ENCODE data around the gene AJM1.

DNA sequence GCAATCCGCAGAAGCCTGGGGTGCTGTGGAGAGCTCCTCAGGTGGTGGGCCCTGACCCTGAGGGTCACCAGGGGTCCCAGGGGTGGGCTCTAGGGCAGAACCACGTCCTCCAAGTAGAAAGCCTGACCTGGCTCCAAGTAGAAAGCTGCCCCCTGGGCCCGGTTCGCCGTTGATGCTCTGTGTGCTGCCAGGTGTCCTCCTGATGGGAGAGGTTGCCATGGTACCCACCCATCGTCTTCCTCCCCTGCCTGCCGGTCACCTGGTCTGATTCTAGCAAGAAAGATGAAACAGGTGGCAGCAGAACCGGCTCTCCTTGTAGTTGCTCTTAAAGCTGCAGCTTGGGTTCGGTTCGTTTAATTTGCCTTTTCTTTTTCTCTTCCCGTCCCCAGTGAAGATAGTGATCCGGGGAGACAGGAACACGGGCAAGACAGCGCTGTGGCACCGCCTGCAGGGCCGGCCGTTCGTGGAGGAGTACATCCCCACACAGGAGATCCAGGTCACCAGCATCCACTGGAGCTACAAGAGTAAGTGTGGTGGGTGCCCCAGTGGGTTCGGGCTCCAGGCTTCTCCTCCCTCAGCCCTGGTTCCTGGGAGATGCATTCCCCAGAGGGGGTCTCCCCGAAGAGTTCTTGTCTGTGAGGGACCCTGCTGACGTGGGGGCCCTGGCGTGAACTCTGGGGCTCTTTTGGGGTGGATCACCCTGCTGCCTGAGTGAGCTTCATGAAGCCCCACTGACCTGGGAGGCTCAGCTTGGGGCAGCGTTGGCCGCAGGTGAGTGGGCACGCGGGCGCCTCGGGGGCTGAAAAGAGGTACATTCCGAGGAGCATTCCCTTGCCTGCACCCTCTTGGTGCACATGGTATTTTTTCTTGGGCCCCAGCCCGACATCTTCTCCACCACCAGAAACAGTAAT is 18.9 kb upstream of the AJM1 start:
- TF ChIP-seq, protein P1, sequence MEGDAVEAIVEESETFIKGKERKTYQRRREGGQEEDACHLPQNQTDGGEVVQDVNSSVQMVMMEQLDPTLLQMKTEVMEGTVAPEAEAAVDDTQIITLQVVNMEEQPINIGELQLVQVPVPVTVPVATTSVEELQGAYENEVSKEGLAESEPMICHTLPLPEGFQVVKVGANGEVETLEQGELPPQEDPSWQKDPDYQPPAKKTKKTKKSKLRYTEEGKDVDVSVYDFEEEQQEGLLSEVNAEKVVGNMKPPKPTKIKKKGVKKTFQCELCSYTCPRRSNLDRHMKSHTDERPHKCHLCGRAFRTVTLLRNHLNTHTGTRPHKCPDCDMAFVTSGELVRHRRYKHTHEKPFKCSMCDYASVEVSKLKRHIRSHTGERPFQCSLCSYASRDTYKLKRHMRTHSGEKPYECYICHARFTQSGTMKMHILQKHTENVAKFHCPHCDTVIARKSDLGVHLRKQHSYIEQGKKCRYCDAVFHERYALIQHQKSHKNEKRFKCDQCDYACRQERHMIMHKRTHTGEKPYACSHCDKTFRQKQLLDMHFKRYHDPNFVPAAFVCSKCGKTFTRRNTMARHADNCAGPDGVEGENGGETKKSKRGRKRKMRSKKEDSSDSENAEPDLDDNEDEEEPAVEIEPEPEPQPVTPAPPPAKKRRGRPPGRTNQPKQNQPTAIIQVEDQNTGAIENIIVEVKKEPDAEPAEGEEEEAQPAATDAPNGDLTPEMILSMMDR (IDR thresholded peaks at IDR 0.05; ENCODE audit: poor library complexity): no peak
- no peak for TF ChIP-seq EZH2phosphoT487 (IDR thresholded peaks at IDR 0.05; ENCODE audit: low read depth, severe bottlenecking, unreplicated experiment)

All from hepatocyte (in vitro differentiated cells).